Common myeloid progenitor, CD34-positive (primary cell): ENCODE data around the gene IQGAP2.

Experiments
- CTCF ChIA-PET: fragments of 350-600 bp; sonication (Branson Sonifier 250); formaldehyde crosslinking; loops from one replicate; lab custom pipeline; 2021; ENCODE audit warnings: antibody characterized with exemption; lab: Charles Lee
- POLR2A ChIA-PET: fragments of 350-600 bp; sonication (Branson Sonifier 250); formaldehyde crosslinking; loops from one replicate; lab custom pipeline; 2021; ENCODE audit warnings: antibody characterized with exemption; lab: Charles Lee
- DNase-seq, 3 donors: peaks; one replicate each; pipeline versions ENCODE4 v3.0.0 to v3.0.0-alpha.2; 2013
- H3K27ac ChIP-seq, 2 experiments: 1 replicate in 1 of 2; 2 replicates in 1 of 2; pipeline ENCODE4 v1.7.0; 2013; ENCODE audit warnings: inconsistent platforms in 2 of 2, low read length in 2 of 2, mild to moderate bottlenecking in 2 of 2, low read depth in 1 of 2, moderate library complexity in 1 of 2; ENCODE audit not compliant: severe bottlenecking in 2 of 2, insufficient read depth in 1 of 2, poor library complexity in 1 of 2
- H3K27me3 ChIP-seq, 5 experiments: replicated peaks in 2 of 5; 1 replicate in 3 of 5; 2 replicates in 2 of 5; pipeline versions ENCODE4 v1.6.1 to v1.7.0; 2013; ENCODE audit warnings: low read length in 4 of 5, mild to moderate bottlenecking in 2 of 5, moderate library complexity in 2 of 5, inconsistent platforms in 1 of 5; ENCODE audit not compliant: insufficient read depth in 5 of 5, control insufficient read depth in 4 of 5
- H3K36me3 ChIP-seq, 4 experiments: 1 replicate in 2 of 4; 2 replicates in 2 of 4; pipeline versions ENCODE4 v1.6.1 to v1.7.0; 2013; ENCODE audit warnings: low read length in 3 of 4, control low read depth in 1 of 4, mild to moderate bottlenecking in 1 of 4; ENCODE audit not compliant: control insufficient read depth in 4 of 4, insufficient read depth in 4 of 4
- H3K4me1 ChIP-seq, 4 experiments: 1 replicate in 3 of 4; 2 replicates in 1 of 4; pipeline versions ENCODE4 v1.6.1 to v1.7.1; 2013; ENCODE audit warnings: low read length in 3 of 4, mild to moderate bottlenecking in 3 of 4, control low read depth in 1 of 4, inconsistent platforms in 1 of 4, moderate library complexity in 1 of 4; ENCODE audit not compliant: control insufficient read depth in 4 of 4, insufficient read depth in 4 of 4; ENCODE audit errors: control extremely low read depth in 1 of 4
- H3K4me3 ChIP-seq, 7 experiments: 1 replicate in 4 of 7; 2 replicates in 3 of 7; pipeline versions ENCODE4 v1.5.1 to v1.7.0; 2013; ENCODE audit warnings: mild to moderate bottlenecking in 7 of 7, low read length in 6 of 7, moderate library complexity in 6 of 7, inconsistent platforms in 2 of 7, low read depth in 2 of 7, control low read depth in 1 of 7; ENCODE audit not compliant: insufficient read depth in 4 of 7, control insufficient read depth in 1 of 7; ENCODE audit errors: extremely low read depth in 1 of 7
- H3K9me3 ChIP-seq, 5 experiments: 1 replicate in 4 of 5; 2 replicates in 1 of 5; pipeline versions ENCODE4 v1.6.1 to v1.7.1; 2013; ENCODE audit warnings: low read length in 4 of 5, mild to moderate bottlenecking in 2 of 5, inconsistent platforms in 1 of 5, low read depth in 1 of 5, moderate library complexity in 1 of 5; ENCODE audit not compliant: control insufficient read depth in 4 of 5, insufficient read depth in 2 of 5; ENCODE audit errors: control extremely low read depth in 1 of 5
- WGBS: methylation state at CpG from one replicate; pipeline ENCODE4 v1.1.5; 2013; ENCODE audit not compliant: insufficient coverage; 5-methylcytosine and 5-hydroxymethylcytosine counted together

The IQGAP2 gene

DNA sequence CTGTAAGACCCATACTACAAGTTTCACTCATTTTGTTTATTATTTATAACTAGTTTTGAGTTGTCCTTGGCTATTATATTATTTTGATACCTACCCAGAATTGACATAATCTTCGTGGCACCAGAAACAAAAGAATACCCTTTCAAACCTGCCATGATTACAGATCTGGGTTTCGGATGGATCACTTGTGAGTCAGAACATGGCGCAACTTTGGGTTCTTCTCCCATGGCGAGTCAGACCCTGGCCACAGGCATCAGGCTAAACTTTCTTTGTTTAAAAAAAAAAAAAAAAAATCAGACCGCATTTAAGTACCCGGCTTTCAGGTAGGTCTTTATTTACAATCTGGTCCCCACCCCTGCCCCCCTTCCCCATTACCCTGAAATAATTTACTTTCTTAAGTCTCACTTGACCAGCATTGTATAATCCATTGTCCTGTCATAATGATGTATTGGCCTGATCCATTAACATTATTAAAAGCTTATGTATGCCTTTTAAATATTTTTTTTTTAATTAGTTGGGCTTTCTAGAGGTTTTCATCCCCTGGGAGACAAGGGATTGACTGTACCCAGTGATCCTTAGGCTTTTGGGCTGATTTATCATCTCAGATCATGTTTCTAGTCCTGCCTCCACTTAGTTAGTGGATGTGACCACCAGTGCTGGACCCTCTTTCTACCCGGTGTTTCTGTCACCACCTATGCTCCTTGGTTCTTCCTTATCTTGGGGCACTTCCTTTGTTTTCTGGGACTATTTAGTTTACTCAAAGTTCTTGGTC, 176.3 kb downstream of the IQGAP2 start:
- no peaks in the 10 kb centered on the region for H3K9me3 ChIP-seq
- no peak overlapping the region for H3K4me3 ChIP-seq
- H3K4me1 ChIP-seq = peaks cover 8 to 39% (median 25%) of the 10 kb centered on the region in 4 experiments
- no peak for DNase-seq
- 94% methylated on average over 5 of the region's 7 CpGs for WGBS
- POLR2A ChIA-PET = no interaction called here
- CTCF ChIA-PET = interaction anchor here (1.0 to 5.4 kb wide), 3 partner anchors 8 to 31 kb away, joined by 3 to 35 read pairs (median 30); no protein-coding TSS in a partner anchor
- H3K27ac ChIP-seq = no peak overlapping the region
- peaks cover 2 to 31% (median 20%) of the 10 kb centered on the region in 4 experiments for H3K36me3 ChIP-seq
- no peaks in the 10 kb centered on the region for H3K27me3 ChIP-seq

DNA sequence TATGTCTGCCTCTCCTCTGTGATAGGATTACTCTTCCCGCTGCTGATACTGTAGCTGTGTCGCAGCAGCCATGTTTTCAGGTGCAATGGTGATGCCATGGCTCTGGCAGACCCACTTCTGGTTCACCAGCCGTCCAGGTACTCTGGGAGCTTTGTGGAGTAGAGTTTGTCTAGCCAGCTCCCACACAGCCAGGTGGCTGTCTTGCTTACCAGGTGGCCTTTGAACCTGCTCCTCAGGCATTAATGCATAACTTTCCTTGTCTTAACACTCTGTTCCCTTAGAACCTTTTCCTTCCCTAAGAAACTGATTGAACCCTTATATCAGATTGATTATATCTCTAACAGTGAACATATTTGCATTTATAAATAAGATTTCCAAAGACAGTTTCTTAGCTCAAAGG, 177.9 kb downstream of the IQGAP2 start:
- ChIA-PET CTCF (interaction anchor here (0.6 to 5.4 kb wide), 11 partner anchors 9 to 277 kb away, joined by 3 to 61 read pairs (median 4); partner anchors contain the start of gene IQGAP2), POLR2A (interaction anchor here (0.6 kb wide), 1 partner anchor 9 kb away, joined by 3 read pairs; no protein-coding TSS in a partner anchor)
- Histone ChIP-seq H3K36me3 (peaks cover 4 to 29% (median 20%) of the 10 kb centered on the region in 4 experiments), H3K27ac (peak overlapping the region; percentile 13 to 57), H3K4me3 (no peak overlapping the region), H3K4me1 (peaks cover 8 to 39% (median 25%) of the 10 kb centered on the region in 4 experiments), H3K27me3 (no peaks in the 10 kb centered on the region), H3K9me3 (no peaks in the 10 kb centered on the region)
- no peak for DNase-seq
- WGBS = 100% methylated on average over 1 of the region's 3 CpGs

DNA sequence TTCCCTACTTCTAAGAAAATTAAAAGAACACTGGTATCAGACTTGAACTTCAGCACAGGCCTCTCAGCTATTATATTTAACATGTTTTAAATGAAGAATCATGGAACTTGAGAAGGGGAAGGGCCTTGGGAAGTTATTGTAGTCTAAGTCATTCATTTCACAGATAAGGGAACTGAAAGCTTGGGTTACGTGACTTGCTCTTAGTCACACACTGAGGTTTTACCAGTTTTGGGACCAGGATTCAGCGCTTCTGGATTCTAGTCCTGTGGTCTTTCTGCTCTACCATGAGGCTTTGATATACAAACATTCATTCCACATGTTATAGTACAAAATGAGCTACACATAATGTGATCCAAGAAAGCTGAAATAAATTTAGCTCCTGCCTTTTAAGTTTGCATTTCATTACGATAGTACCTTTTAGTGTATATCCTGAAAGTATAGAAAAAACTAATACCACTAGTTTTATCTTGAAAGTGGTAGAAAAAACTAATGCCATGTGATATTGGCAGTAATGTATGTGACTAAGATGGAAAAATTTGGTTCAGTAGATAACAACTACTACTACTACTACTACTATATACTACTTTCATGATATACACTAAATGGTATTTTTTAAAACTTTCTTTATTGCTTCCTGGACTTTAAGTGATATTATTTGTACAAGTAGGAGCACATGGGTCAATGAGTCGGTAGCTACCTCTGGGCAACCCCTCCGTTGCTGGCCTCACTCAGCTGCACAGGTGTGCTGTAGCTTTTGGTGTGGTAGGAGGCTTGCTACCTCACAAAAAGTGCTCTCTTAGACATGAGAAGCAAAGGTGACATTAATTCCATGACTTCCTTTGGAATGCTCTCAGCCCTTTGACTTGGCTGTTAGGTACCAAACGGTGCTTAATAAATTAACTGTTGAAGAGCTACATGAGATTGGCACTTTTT, 179.4 kb downstream of the IQGAP2 start:
- H3K4me1 ChIP-seq = peaks cover 8 to 33% (median 25%) of the 10 kb centered on the region in 4 experiments
- H3K36me3 ChIP-seq = peaks cover 4 to 24% (median 17%) of the 10 kb centered on the region in 4 experiments
- no peaks in the 10 kb centered on the region for H3K9me3 ChIP-seq
- CTCF ChIA-PET = interaction anchor here (0.6 to 5.4 kb wide), 35 partner anchors 8 to 696 kb away, joined by 3 to 61 read pairs (median 4); partner anchors contain the start of gene IQGAP2
- WGBS = no CpG with 5 or more reads among the region's 6 CpGs
- peak; percentile 65 to 89 (median 86) for DNase-seq
- H3K27ac ChIP-seq = peak overlapping the region; percentile 0 to 57
- H3K4me3 ChIP-seq = peak overlapping the region in 1 of 7 experiments; percentile 24
- POLR2A ChIA-PET = interaction anchor here (0.6 to 1.5 kb wide), 4 partner anchors 11 to 180 kb away, joined by 3 to 5 read pairs (median 3); partner anchors contain the start of gene IQGAP2
- H3K27me3 ChIP-seq = no peaks in the 10 kb centered on the region

DNA sequence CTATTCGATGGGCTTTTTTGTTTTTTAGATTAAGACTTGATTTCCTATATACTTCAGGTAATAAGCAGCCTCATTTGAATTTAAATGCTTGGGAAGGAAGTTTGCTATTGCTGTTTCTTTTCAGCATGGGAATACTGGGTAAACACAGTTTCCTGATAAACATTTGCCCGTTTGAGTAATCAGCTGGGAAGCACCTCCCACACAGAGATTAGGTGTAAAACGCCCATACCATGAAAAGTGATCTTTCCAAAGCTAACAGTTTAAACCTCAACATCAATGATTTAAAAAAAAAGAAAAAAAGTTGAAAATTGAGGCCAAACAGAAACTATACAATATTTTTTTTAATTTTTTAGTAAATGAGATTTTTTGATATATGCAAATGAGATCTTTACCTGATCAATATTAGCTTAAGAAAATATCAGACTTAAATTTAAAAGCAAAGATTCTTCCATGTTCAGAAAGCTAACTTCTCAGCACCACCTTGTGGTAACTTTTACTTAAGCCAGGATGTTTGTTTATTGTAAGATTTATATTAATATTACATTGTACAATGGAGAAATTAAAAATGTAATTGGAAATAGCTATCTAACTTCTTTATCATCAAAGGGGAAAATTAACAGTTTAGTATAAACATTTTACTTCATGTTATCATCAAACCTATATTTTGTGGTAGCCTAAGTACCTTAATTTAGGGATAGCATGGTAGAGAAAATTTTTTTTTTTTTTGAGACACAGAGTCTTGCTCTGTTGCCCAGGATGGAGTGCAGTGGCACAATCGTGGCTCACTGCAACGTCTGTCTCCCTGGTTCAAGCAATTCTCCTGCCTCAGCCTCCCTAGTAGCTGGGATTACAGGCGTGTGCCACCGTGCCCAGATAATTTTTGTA, 180.3 kb downstream of the IQGAP2 start:
- peak; percentile 56 to 76 (median 74) for DNase-seq
- WGBS = 87% methylated on average over 3 of the region's 7 CpGs
- H3K36me3 ChIP-seq = peaks cover 3 to 19% (median 16%) of the 10 kb centered on the region in 4 experiments

DNA sequence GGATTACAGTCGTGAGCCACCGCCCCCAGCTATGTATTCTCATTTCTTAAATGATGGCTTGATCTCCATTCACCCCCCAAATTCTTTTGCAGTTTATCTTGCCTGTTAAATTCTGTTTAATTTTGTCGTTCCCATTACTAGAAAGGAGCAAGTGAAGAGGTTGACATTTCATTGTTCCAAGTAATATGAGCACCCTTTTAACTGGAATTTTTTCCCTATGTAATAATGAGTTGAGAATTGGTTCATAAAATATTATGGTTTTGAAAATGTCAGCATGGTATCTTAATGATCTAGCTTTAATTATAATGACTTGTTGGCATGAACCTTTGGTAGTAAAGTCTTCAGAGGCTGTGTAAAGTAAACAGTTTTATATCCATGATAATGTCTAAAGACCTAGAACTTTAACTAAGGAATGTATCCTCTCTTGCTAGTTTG, 182.7 kb downstream of the IQGAP2 start:
- Histone ChIP-seq H3K4me1 (peaks cover 8 to 23% (median 17%) of the 10 kb centered on the region in 4 experiments), H3K4me3 (no peak overlapping the region), H3K27me3 (no peaks in the 10 kb centered on the region), H3K27ac (no peak overlapping the region), H3K9me3 (no peaks in the 10 kb centered on the region), H3K36me3 (peaks cover 9 to 36% (median 22%) of the 10 kb centered on the region in 4 experiments)
- DNase-seq = no peak
- 100% methylated on average over 2 of the region's 3 CpGs for WGBS
- CTCF ChIA-PET = interaction anchor here (1.5 to 1.8 kb wide), 2 partner anchors 12 kb away, joined by 4 to 5 read pairs; no protein-coding TSS in a partner anchor
- POLR2A ChIA-PET = no interaction called here

More for the DNA sequence above, 180.3 kb downstream of the IQGAP2 start:
- H3K4me1 ChIP-seq = peaks cover 8 to 26% (median 22%) of the 10 kb centered on the region in 4 experiments
- H3K9me3 ChIP-seq = no peaks in the 10 kb centered on the region
- H3K4me3 ChIP-seq = no peak overlapping the region
- ChIA-PET POLR2A (interaction anchor here (0.6 kb wide), 4 partner anchors 12 to 252 kb away, joined by 3 to 7 read pairs (median 3); no protein-coding TSS in a partner anchor), CTCF (interaction anchor here (0.6 to 5.4 kb wide), 34 partner anchors 9 to 536 kb away, joined by 3 to 61 read pairs (median 4); partner anchors contain the start of gene IQGAP2)
- H3K27ac ChIP-seq = peak overlapping the region in 1 of 2 experiments; percentile 57
- no peaks in the 10 kb centered on the region for H3K27me3 ChIP-seq

DNA sequence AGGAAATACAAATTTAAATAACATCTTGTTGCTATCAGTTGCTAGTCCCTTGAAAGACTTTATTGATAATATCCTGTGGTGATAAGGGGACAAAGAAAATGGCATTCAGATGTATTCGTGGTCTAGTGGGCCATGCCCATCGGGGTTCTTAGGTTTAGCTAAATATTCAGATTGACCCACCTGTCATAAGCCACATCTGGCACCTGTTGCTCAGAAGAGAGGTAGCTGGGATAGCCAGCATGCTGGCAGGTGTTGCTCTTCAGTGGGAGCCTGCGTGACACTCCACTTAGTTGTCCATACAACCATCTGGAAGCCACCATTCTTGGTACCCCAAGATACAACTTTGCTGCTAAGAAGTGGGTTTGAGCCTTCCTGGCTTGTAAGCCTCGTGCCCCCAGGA, 183.4 kb downstream of the IQGAP2 start:
- Histone ChIP-seq H3K27me3 (no peaks in the 10 kb centered on the region), H3K4me1 (peaks cover 8 to 16% (median 12%) of the 10 kb centered on the region in 4 experiments), H3K27ac (no peak overlapping the region), H3K36me3 (peaks cover 17 to 41% (median 26%) of the 10 kb centered on the region in 4 experiments), H3K9me3 (no peaks in the 10 kb centered on the region), H3K4me3 (no peak overlapping the region)
- WGBS = 92% methylated on average over 4 of the region's 4 CpGs
- DNase-seq = no peak
- CTCF ChIA-PET = interaction anchor here (0.8 to 1.8 kb wide), 5 partner anchors 9 to 255 kb away, joined by 3 to 5 read pairs (median 4); no protein-coding TSS in a partner anchor
- POLR2A ChIA-PET = no interaction called here
